ENCODE measurements around the gene CLNK.

Gene CLNK

DNA sequence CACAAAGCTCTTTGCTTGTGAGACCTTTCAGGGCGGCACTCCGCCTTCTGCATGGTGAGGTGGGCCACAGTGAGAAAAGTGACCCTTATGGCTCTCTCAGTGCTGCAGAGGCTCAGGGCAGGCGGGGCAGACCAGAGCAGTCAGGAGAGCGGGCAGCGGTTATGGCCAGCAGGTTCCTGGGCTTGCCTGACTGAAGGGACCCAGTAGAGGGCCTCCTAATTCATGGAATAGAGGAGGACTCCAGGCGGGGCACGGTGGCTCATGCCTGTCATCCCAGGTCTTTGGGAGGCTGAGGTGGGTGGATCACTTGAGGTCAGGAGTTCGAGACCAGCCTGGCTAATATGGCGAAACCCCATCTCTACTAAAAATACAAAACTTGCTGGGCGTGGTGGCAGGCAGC, 91.4 kb downstream of the CLNK start:
- TF ChIP-seq CTCF (conservative IDR thresholded peaks at IDR 0.05; ENCODE audit: low read depth, low read length), result no peak
- Histone ChIP-seq H2AFZ (ENCODE audit: low read depth) (no peak overlapping the region), H3K27ac (no peak overlapping the region), H3K36me3 (ENCODE audit: insufficient read depth) (no peaks in the 10 kb centered on the region), H3K4me1 (ENCODE audit: low read depth, poor library complexity, severe bottlenecking) (no peaks in the 10 kb centered on the region), H3K9ac (no peak overlapping the region), H3K79me2 (ENCODE audit: insufficient read depth, low read depth) (no peaks in the 10 kb centered on the region), H3K27me3 (ENCODE audit: insufficient read depth, low read depth) (no peaks in the 10 kb centered on the region), H3K4me2 (no peak overlapping the region), H4K20me1 (ENCODE audit: insufficient read depth) (no peaks in the 10 kb centered on the region), H3K4me3 (IDR thresholded peaks at IDR 0.05; ENCODE audit: insufficient read depth, low read depth, low read length) (no peak overlapping the region)

- no peaks in the 10 kb centered on the region for H3K36me3 ChIP-seq (ENCODE audit: insufficient read depth)
- H2AFZ ChIP-seq (ENCODE audit: low read depth), result no peak overlapping the region
- no peaks in the 10 kb centered on the region for H3K27me3 ChIP-seq (ENCODE audit: insufficient read depth, low read depth)
- no peak for TF ChIP-seq CTCF (conservative IDR thresholded peaks at IDR 0.05; ENCODE audit: low read depth, low read length)
- no peak overlapping the region for H3K4me3 ChIP-seq (IDR thresholded peaks at IDR 0.05; ENCODE audit: insufficient read depth, low read depth, low read length)
- H3K4me1 ChIP-seq (ENCODE audit: low read depth, poor library complexity, severe bottlenecking), result no peaks in the 10 kb centered on the region
- H3K27ac ChIP-seq, result no peak overlapping the region
- no peaks in the 10 kb centered on the region for H3K79me2 ChIP-seq (ENCODE audit: insufficient read depth, low read depth)
- H4K20me1 ChIP-seq (ENCODE audit: insufficient read depth), result no peaks in the 10 kb centered on the region
- H3K9ac ChIP-seq, result no peak overlapping the region
- no peak overlapping the region for H3K4me2 ChIP-seq
Observed at GRCh38 chr4:10590896-10591295, 93.7 kb downstream of the CLNK start.

GRCh38 chr4:10589799-10590198, 94.8 kb downstream of the CLNK start:
- no peak overlapping the region for H3K4me2 ChIP-seq
- H3K9ac ChIP-seq, result no peak overlapping the region
- no peak overlapping the region for H2AFZ ChIP-seq (ENCODE audit: low read depth)
- H3K36me3 ChIP-seq (ENCODE audit: insufficient read depth), result no peaks in the 10 kb centered on the region
- H3K4me3 ChIP-seq (IDR thresholded peaks at IDR 0.05; ENCODE audit: insufficient read depth, low read depth, low read length), result no peak overlapping the region
- no peaks in the 10 kb centered on the region for H3K4me1 ChIP-seq (ENCODE audit: low read depth, poor library complexity, severe bottlenecking)
- no peak for TF ChIP-seq CTCF (conservative IDR thresholded peaks at IDR 0.05; ENCODE audit: low read depth, low read length)
- no peak overlapping the region for H3K27ac ChIP-seq
- no peaks in the 10 kb centered on the region for H4K20me1 ChIP-seq (ENCODE audit: insufficient read depth)
- H3K27me3 ChIP-seq (ENCODE audit: insufficient read depth, low read depth), result no peaks in the 10 kb centered on the region
- H3K79me2 ChIP-seq (ENCODE audit: insufficient read depth, low read depth), result no peaks in the 10 kb centered on the region

- no peak overlapping the region for H3K9ac ChIP-seq
- no peak overlapping the region for H2AFZ ChIP-seq (ENCODE audit: low read depth)
- no peak overlapping the region for H3K4me2 ChIP-seq
Observed at GRCh38 chr4:10589321-10589720, 95.2 kb downstream of the CLNK start.

More at GRCh38 chr4:10589321-10589720, 95.2 kb downstream of the CLNK start:
- no peaks in the 10 kb centered on the region for H4K20me1 ChIP-seq (ENCODE audit: insufficient read depth)
- H3K36me3 ChIP-seq (ENCODE audit: insufficient read depth), result no peaks in the 10 kb centered on the region
- no peak overlapping the region for H3K4me3 ChIP-seq (IDR thresholded peaks at IDR 0.05; ENCODE audit: insufficient read depth, low read depth, low read length)
- peaks cover 2% of the 10 kb centered on the region for H3K4me1 ChIP-seq (ENCODE audit: low read depth, poor library complexity, severe bottlenecking)
- no peak for TF ChIP-seq CTCF (conservative IDR thresholded peaks at IDR 0.05; ENCODE audit: low read depth, low read length)
- H3K79me2 ChIP-seq (ENCODE audit: insufficient read depth, low read depth), result no peaks in the 10 kb centered on the region
- H3K27ac ChIP-seq, result no peak overlapping the region
- no peaks in the 10 kb centered on the region for H3K27me3 ChIP-seq (ENCODE audit: insufficient read depth, low read depth)
